Effector memory CD8-positive, alpha-beta T cell (primary cell): ENCODE data around the gene MAP3K12.

Experiments
- ATAC-seq: fragments of 150-1000 bp; cut with Tn5 transposase; replicated peaks from 2 replicates; pipeline ENCODE4 v1.10.0; 2021; ENCODE audit warnings: mild to moderate bottlenecking, moderate library complexity
- DNase-seq, 3 experiments: peaks; one replicate each; pipeline ENCODE4 v3.0.0; 2021
- H3K27ac Mint-ChIP-seq, 2 donors: one replicate each; pipeline ENCODE4 v1.8.0; 2022; ENCODE audit warnings: mild to moderate bottlenecking in 2 of 2, mixed read lengths in 2 of 2, moderate library complexity in 2 of 2
- H3K27me3 Mint-ChIP-seq, 2 donors: one replicate each; pipeline ENCODE4 v1.8.0; 2022; ENCODE audit warnings: mixed read lengths in 2 of 2
- H3K36me3 Mint-ChIP-seq: one replicate; pipeline ENCODE4 v1.8.0; 2022; ENCODE audit warnings: mild to moderate bottlenecking, moderate library complexity, mixed read lengths; ENCODE audit not compliant: insufficient read depth
- H3K4me1 Mint-ChIP-seq, 2 donors: one replicate each; pipeline ENCODE4 v1.8.0; 2022; ENCODE audit warnings: low read depth in 2 of 2, mixed read lengths in 2 of 2
- H3K4me3 Mint-ChIP-seq, 2 donors: one replicate each; pipeline ENCODE4 v1.8.0; 2022; ENCODE audit warnings: mild to moderate bottlenecking in 2 of 2, mixed read lengths in 2 of 2, moderate library complexity in 2 of 2
- H3K9me3 Mint-ChIP-seq, 2 donors: one replicate each; pipeline ENCODE4 v1.8.0; 2022; ENCODE audit warnings: mixed read lengths in 2 of 2

The MAP3K12 gene

GRCh38 chr12:53523131-53523530 lies 23.9 kb upstream of the MAP3K12 start:
- DNase-seq (no peak), ATAC-seq (no peak)
- H3K36me3 Mint-ChIP-seq = peaks cover 57% of the 10 kb centered on the region
- H3K27me3 Mint-ChIP-seq = no peaks in the 10 kb centered on the region
- no peak overlapping the region for H3K27ac Mint-ChIP-seq
- no peaks in the 10 kb centered on the region for H3K4me1 Mint-ChIP-seq
- H3K9me3 Mint-ChIP-seq = no peaks in the 10 kb centered on the region
- no peak overlapping the region for H3K4me3 Mint-ChIP-seq

- no peaks in the 10 kb centered on the region for H3K4me1 Mint-ChIP-seq
- no peaks in the 10 kb centered on the region for H3K27me3 Mint-ChIP-seq
- DNase-seq (no peak), ATAC-seq (no peak)
- H3K4me3 Mint-ChIP-seq = no peak overlapping the region
- no peaks in the 10 kb centered on the region for H3K9me3 Mint-ChIP-seq
- no peak overlapping the region for H3K27ac Mint-ChIP-seq
- peaks cover 46% of the 10 kb centered on the region for H3K36me3 Mint-ChIP-seq
Observed at GRCh38 chr12:53518381-53518780, 19.1 kb upstream of the MAP3K12 start.

- peaks cover 33% of the 10 kb centered on the region for H3K36me3 Mint-ChIP-seq
- no peak overlapping the region for H3K4me3 Mint-ChIP-seq
- ATAC-seq (no peak), DNase-seq (no peak)
- peak overlapping the region in 1 of 2 donors; percentile 81 for H3K27ac Mint-ChIP-seq
- no peaks in the 10 kb centered on the region for H3K9me3 Mint-ChIP-seq
- no peaks in the 10 kb centered on the region for H3K4me1 Mint-ChIP-seq
- H3K27me3 Mint-ChIP-seq = no peaks in the 10 kb centered on the region
Observed at GRCh38 chr12:53516758-53517455, 17.6 kb upstream of the MAP3K12 start.

GRCh38 chr12:53515291-53515680 lies 16.0 kb upstream of the MAP3K12 start:
- Mint-ChIP-seq H3K27ac (no peak overlapping the region), H3K4me3 (no peak overlapping the region), H3K27me3 (no peaks in the 10 kb centered on the region), H3K9me3 (no peaks in the 10 kb centered on the region), H3K36me3 (peaks cover 29% of the 10 kb centered on the region), H3K4me1 (no peaks in the 10 kb centered on the region)
- DNase-seq (no peak), ATAC-seq (no peak)

- Mint-ChIP-seq H3K4me3 (no peak overlapping the region), H3K27ac (no peak overlapping the region), H3K36me3 (peaks cover 25% of the 10 kb centered on the region), H3K9me3 (no peaks in the 10 kb centered on the region), H3K27me3 (no peaks in the 10 kb centered on the region), H3K4me1 (no peaks in the 10 kb centered on the region)
- ATAC-seq (no peak), DNase-seq (no peak)
Observed at GRCh38 chr12:53514628-53515290, 15.5 kb upstream of the MAP3K12 start.

GRCh38 chr12:53513712-53514410 lies 14.6 kb upstream of the MAP3K12 start:
- no peaks in the 10 kb centered on the region for H3K9me3 Mint-ChIP-seq
- no peaks in the 10 kb centered on the region for H3K27me3 Mint-ChIP-seq
- DNase-seq (no peak), ATAC-seq (no peak)
- peak overlapping the region in 1 of 2 donors; percentile 72 for H3K27ac Mint-ChIP-seq
- no peak overlapping the region for H3K4me3 Mint-ChIP-seq
- H3K4me1 Mint-ChIP-seq = no peaks in the 10 kb centered on the region
- H3K36me3 Mint-ChIP-seq = peaks cover 18% of the 10 kb centered on the region

DNA sequence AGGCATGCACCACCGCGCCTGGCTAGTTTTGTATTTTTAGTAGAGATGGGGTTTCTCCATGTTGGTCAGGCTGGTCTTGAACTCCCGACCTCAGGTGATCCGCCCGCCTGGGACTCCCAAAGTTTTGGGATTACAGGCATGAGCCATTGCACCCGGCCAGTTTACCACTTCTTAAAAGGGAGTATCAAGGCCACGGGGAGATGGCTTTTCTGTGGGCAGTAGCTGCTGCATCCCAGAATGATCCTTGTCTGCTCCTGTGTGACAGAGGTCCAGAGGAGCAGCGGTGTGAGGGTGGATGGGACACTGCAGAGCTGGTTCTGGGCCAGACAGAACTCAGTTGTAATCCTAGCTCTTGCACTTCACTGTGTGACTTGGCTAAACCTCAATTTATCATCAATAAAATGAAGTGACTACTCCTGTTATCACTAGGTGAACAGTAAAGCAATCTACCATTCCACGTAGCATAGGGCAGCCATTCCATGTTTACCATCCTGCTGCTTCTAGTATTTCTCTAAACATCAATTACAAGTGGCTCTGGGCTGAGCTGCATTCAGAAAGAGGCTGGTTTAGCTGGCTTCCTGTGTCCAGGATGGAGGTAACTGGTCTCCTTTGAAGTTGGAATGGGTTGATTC lies 11.0 kb upstream of the MAP3K12 start:
- DNase-seq = no peak
- Mint-ChIP-seq H3K4me3 (no peak overlapping the region), H3K4me1 (peaks cover 4 to 8% of the 10 kb centered on the region in 2 donors), H3K9me3 (no peaks in the 10 kb centered on the region), H3K27ac (no peak overlapping the region), H3K27me3 (no peaks in the 10 kb centered on the region), H3K36me3 (no peaks in the 10 kb centered on the region)
- no peak for ATAC-seq

GRCh38 chr12:53508534-53509170 lies 9.4 kb upstream of the MAP3K12 start:
- H3K27me3 Mint-ChIP-seq = no peaks in the 10 kb centered on the region
- H3K4me1 Mint-ChIP-seq = peaks cover 8 to 10% of the 10 kb centered on the region in 2 donors
- H3K4me3 Mint-ChIP-seq = no peak overlapping the region
- H3K36me3 Mint-ChIP-seq = peaks cover 5% of the 10 kb centered on the region
- DNase-seq (peak; percentile 79 to 85 (median 81)), ATAC-seq (peak; percentile 99)
- no peaks in the 10 kb centered on the region for H3K9me3 Mint-ChIP-seq
- H3K27ac Mint-ChIP-seq = peak overlapping the region; percentile 61 to 81

GRCh38 chr12:53507603-53507885 lies 8.3 kb upstream of the MAP3K12 start:
- Mint-ChIP-seq H3K27ac (peak overlapping the region in 1 of 2 donors; percentile 53), H3K9me3 (no peaks in the 10 kb centered on the region), H3K4me3 (no peak overlapping the region), H3K27me3 (no peaks in the 10 kb centered on the region), H3K36me3 (peaks cover 5% of the 10 kb centered on the region), H3K4me1 (peaks cover 8 to 11% of the 10 kb centered on the region in 2 donors)
- no peak for DNase-seq
- no peak for ATAC-seq

DNA sequence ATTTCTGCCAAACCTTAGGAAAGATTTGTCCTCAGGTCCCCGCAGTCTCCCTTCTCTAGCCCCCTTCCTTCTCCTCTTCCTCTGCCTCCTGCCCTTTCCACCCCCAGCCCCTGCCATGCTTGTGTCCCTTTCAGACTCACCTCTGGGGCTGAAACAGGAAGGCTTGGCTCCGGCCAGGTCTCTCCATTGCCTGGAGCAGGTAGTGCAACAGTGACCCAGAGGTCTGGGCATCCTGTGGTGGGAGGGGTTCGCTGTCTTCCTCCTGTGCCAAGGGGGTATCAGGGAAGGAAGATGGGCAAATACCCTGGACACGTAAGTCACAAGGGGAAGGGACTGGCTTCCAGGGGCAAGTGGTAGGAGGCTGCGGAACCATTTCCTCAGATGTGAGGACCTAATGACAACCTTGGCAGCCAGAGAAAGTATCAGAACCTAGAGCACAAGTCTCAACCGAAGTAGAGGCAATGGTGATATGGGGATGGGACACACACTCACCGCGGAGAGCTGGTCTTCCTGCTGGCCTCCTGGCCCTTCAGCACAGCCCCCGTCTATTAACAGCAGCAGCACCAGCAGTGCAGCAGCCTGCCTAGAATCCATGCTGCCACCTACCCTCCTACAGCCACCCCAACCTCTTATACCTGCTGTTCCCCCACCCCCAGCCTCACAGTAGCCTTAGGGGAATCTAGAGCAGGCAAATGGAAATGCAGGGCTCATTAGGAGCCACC lies 7.8 kb upstream of the MAP3K12 start, which contains the start of gene NPFF:
TSS of gene NPFF (minus strand) at position 604 of the 722 bp plus-strand sequence. CDS start at position 594, 10 bp downstream.
- DNase-seq (no peak), ATAC-seq (no peak)
- Mint-ChIP-seq H3K36me3 (peaks cover 5% of the 10 kb centered on the region), H3K27ac (peak within 1 kb of the TSS in 1 of 2 donors; percentile 81), H3K4me1 (peaks cover 10 to 13% of the 10 kb centered on the region in 2 donors), H3K4me3 (no peak within 1 kb of the TSS), H3K9me3 (no peaks in the 10 kb centered on the region), H3K27me3 (no peaks in the 10 kb centered on the region)

DNA sequence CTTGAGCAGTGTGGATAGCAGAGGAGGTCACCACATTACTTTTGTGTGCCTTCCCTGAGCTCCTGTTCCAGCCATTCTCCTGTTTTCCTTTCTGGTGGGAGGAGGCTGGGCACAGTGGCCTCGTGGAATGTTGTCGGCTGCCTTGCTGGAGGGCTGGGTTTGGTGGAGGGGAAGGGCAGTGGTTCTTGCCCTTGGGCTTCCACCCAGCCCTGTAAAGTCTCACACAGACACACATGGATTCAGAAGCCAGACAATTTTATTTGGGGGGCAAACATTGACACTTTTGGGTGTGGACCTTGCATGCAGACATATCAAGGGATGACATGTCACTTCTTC lies 7.2 kb upstream of the MAP3K12 start:
- H3K27me3 Mint-ChIP-seq = no peaks in the 10 kb centered on the region
- H3K4me3 Mint-ChIP-seq = no peak overlapping the region
- H3K27ac Mint-ChIP-seq = no peak overlapping the region
- H3K9me3 Mint-ChIP-seq = no peaks in the 10 kb centered on the region
- H3K36me3 Mint-ChIP-seq = peaks cover 6% of the 10 kb centered on the region
- DNase-seq (no peak), ATAC-seq (no peak)
- peaks cover 15 to 19% of the 10 kb centered on the region in 2 donors for H3K4me1 Mint-ChIP-seq

DNA sequence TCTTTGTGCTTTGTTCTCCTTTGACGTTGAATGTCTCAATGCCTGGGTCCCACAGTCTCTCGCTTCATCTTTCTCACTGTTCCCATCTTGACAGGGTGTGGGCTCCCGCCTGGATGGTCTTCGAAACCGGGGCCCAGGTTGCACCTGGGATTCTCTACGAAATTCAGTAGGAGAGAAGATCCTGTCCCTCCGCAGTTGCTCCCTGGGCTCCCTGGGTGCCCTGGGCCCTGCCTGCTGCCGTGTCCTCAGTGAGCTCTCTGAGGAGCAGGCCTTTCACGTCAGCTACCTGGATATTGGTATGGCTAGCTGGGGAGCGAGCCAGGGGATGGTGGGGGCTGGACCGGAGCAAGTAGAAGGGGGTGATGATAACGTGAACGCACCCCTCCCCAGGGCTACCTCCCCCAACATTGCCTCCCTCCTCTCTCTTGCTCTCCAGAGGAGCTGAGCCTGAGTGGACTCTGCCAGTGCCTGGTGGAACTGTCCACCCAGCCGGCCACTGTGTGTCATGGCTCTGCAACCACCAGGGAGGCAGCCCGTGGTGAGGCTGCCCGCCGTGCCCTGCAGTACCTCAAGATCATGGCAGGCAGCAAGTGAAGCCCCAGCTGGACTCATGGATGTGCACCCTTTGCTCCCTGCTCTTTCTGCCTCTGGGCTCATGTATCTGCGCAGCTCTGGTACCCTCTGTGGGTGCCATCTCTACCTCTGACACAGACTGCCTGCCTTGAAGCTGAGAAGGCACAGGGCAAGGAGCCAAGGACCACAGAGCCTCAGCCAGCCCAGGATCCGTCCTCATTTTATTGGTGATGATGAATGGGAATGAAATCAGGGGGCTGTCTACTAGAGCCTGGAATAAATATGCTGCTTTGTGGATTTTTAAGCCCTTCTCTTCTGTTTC lies 6.5 kb upstream of the MAP3K12 start:
- Mint-ChIP-seq H3K4me1 (peaks cover 15 to 19% of the 10 kb centered on the region in 2 donors), H3K27me3 (no peaks in the 10 kb centered on the region), H3K4me3 (no peak overlapping the region), H3K27ac (no peak overlapping the region), H3K36me3 (peaks cover 13% of the 10 kb centered on the region), H3K9me3 (no peaks in the 10 kb centered on the region)
- no peak for DNase-seq
- no peak for ATAC-seq
